OCI-LY1 (cell line): ENCODE data around the gene POLR2B.

Experiments used
- CTCF ChIP-seq: fragments of 200-600 bp; sonication (generic), shearing (Covaris generic); IDR thresholded peaks from 2 replicates; pipeline ENCODE4 v1.5.1; 2017; ENCODE audit warnings: mild to moderate bottlenecking, antibody characterized with exemption, low read length, moderate library complexity, mixed read lengths
- EZH2 ChIP-seq: fragments of 200-600 bp; sonication (generic), shearing (Covaris generic); IDR thresholded peaks from 2 replicates; pipeline ENCODE4 v1.8.0; 2017; ENCODE audit warnings: borderline replicate concordance, mixed run types, mild to moderate bottlenecking, antibody characterized with exemption, low read length, moderate library complexity, mixed read lengths

- no peak for TF ChIP-seq CTCF
- no peak for TF ChIP-seq EZH2
Observed at GRCh38 chr4:56931924-56932323, 46.8 kb upstream of the POLR2B start.
